Measurements from ENCODE around the gene XRRA1. TPM values are rescaled to one million over a fixed set of nuclear protein-coding genes. Genes with fewer than 3 reads are reported as not detected.
A peak's percentile ranks its signal among the peaks of the same experiment; 100 is the strongest.

The XRRA1 gene
- total and polyA plus RNA-seq, 8 donors: 2.4 to 22.5 (median 8.3) TPM

DNA sequence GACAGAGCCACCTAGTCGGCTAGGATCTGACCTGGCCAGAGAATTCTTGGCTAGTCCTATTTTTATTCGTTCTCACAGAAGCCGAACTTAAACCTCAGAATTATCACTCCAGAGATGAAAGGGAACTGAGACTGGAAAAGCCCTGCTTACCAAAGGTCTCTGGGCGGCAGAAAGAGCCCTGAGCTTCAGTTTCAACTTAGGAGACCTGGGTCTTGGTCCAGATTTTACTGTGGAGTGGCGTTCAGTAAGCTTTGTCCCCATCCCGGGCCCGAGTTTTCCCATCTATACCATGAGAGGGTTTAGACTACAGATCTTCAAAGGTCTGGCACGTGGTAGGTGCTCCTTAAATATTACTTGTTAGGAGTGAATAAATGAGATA is 40.4 kb upstream of the XRRA1 start:
- no peaks in the 10 kb centered on the region for H3K9me3 ChIP-seq
- intact Hi-C loops (cut with DNase I): no loop called here
- H3K27me3 ChIP-seq: no peaks in the 10 kb centered on the region
- H3K4me1 ChIP-seq: peaks cover 0 to 8% (median 5%) of the 10 kb centered on the region in 3 donors
- TF ChIP-seq, protein P1, sequence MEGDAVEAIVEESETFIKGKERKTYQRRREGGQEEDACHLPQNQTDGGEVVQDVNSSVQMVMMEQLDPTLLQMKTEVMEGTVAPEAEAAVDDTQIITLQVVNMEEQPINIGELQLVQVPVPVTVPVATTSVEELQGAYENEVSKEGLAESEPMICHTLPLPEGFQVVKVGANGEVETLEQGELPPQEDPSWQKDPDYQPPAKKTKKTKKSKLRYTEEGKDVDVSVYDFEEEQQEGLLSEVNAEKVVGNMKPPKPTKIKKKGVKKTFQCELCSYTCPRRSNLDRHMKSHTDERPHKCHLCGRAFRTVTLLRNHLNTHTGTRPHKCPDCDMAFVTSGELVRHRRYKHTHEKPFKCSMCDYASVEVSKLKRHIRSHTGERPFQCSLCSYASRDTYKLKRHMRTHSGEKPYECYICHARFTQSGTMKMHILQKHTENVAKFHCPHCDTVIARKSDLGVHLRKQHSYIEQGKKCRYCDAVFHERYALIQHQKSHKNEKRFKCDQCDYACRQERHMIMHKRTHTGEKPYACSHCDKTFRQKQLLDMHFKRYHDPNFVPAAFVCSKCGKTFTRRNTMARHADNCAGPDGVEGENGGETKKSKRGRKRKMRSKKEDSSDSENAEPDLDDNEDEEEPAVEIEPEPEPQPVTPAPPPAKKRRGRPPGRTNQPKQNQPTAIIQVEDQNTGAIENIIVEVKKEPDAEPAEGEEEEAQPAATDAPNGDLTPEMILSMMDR (IDR thresholded peaks at IDR 0.05): no peak
- ATAC-seq (peak; percentile 3 to 21 (median 8)), FAIRE-seq (no peak), DNase-seq (no peak)
- H3K4me3 ChIP-seq: peak overlapping the region; percentile 60 to 67 (median 64)
- WGBS, 2 donors: 1 to 3% methylated on average over 8 of the region's 8 CpGs
- H3K36me3 ChIP-seq: no peaks in the 10 kb centered on the region
- peak overlapping the region; percentile 56 to 77 (median 64) for H3K27ac ChIP-seq

DNA sequence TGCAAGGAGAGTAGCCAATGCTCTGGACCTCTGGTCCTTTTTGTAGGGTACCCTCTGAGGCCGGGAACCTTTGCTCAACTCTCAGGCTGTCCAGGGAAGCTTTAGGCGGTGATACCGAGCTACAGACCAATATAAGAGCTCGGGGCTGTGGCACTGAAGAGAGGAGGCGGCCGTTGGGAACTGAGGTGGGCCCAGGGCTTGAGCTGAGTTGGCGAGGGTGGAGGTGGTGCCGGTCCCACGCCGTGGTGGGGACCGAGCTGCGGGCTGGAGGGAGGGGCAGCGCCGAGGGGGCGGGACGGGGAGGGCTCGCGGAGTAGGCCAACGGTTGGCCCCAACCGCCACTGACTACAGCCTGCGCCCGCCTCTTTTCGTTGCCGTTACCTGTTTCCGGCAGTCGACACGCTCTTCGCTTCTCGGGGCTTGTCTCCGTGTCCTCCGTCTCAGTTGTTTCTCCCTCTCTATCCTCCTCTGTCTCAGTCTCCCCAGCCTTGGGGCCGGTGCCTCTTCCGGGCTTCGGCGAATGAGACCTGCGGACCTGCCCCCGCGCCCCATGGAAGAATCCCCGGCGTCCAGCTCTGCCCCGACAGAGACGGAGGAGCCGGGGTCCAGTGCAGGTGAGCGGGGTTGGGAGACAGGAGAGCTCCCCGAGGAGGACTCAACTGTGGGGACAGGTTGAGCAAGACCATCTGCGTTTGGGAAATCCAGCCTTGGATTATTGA is 39.8 kb upstream of the XRRA1 start, which contains the start of gene NEU3:
TSS of gene NEU3 (plus strand) at position 393 of the 719 bp plus-strand sequence. CDS start at position 521, 128 bp downstream.
- Histone ChIP-seq H3K27ac (peak within 1 kb of the TSS; percentile 56 to 77 (median 64)), H3K4me1 (peaks cover 0 to 8% (median 5%) of the 10 kb centered on the region in 3 donors), H3K4me3 (peak within 1 kb of the TSS; percentile 60 to 67 (median 64)), H3K9me3 (no peaks in the 10 kb centered on the region), H3K36me3 (no peaks in the 10 kb centered on the region), H3K27me3 (no peaks in the 10 kb centered on the region)
- WGBS, 2 donors: 0 to 1% methylated on average over 35 to 46 of the region's 46 CpGs
- no peak for FAIRE-seq
- ATAC-seq: peak; percentile 92 to 97 (median 96)
- DNase-seq: peak; percentile 77 to 91 (median 82)
- TF ChIP-seq, protein P1 (IDR thresholded peaks at IDR 0.05): no peak
- intact Hi-C loops (cut with DNase I): no loop called here

DNA sequence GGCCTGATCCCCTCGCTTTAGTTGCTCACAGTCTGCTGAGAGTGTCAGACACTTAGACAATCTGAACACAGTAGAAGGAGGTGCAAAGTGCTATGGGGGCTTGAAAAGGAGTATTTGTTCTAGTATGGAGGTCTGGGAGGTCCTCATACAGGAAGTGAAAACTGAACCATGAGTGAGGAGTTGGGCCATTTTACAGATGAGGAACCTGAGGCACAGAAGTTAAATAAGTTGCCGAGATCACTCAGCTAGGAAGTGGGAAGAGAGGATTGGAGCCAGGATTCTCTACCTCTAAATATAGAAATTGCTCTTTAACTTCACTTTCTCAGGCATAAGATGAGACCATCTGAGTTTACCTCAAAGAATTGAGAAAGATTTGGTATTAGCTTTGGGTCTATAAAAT is 35.8 kb upstream of the XRRA1 start:
- intact Hi-C loops (cut with DNase I): no loop called here
- ATAC-seq (no peak), DNase-seq (no peak), FAIRE-seq (no peak)
- Histone ChIP-seq H3K36me3 (no peaks in the 10 kb centered on the region), H3K4me3 (no peak overlapping the region), H3K27me3 (no peaks in the 10 kb centered on the region), H3K9me3 (no peaks in the 10 kb centered on the region), H3K4me1 (peaks cover 0 to 4% (median 3%) of the 10 kb centered on the region in 3 donors), H3K27ac (no peak overlapping the region)
- WGBS, 2 donors: 89 to 94% methylated on average over 2 of the region's 2 CpGs
- TF ChIP-seq, protein P1 (IDR thresholded peaks at IDR 0.05): no peak

DNA sequence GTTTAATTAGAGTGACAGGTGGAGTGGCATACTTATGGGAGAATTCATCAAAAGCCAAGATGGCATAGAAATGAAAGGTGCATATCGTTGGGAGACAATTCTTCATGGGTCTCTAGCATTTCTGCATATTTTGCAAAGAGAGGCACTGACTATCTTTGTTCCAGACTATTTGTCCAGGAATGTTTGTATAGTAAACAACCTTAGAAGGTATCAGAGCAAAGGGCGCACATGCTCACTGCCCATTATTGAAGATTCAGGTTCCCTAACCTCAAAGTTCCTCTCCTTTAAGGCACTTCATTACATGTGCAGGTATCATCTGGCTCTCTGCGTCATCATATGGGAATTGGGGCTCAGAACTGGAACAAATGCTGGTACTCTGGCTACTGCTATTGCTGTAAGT is 35.2 kb upstream of the XRRA1 start:
- H3K36me3 ChIP-seq: peaks cover 0 to 2% (median 0%) of the 10 kb centered on the region in 3 donors
- no peak overlapping the region for H3K4me3 ChIP-seq
- H3K27ac ChIP-seq: no peak overlapping the region
- DNase-seq (no peak), ATAC-seq (no peak), FAIRE-seq (no peak)
- 51 to 53% methylated on average over 3 of the region's 3 CpGs for WGBS, 2 donors
- H3K27me3 ChIP-seq: no peaks in the 10 kb centered on the region
- intact Hi-C loops (cut with DNase I): no loop called here
- H3K4me1 ChIP-seq: peaks cover 0 to 4% (median 0%) of the 10 kb centered on the region in 3 donors
- TF ChIP-seq, protein P1 (IDR thresholded peaks at IDR 0.05): no peak
- H3K9me3 ChIP-seq: no peaks in the 10 kb centered on the region

DNA sequence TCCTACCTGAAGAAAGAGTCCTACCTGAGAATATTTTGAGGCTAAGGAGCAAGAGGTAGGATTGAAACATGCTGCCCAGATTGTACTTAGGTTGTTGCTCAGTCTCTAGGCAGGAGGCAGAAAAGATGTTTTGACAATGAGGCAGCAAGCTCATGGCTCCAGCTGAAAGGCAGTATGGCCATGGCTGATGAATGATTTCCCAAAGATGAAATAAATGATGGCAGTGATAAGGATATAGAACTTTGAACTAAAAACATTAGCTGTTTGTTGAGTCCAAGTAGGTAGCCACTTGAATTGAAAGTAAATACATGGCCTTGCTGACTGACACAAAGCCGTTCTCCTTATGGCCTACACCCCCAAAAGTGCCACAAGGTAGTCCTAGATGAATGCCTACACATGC is 33.0 kb upstream of the XRRA1 start:
- no peak overlapping the region for H3K27ac ChIP-seq
- peaks cover 0 to 4% (median 0%) of the 10 kb centered on the region in 3 donors for H3K4me1 ChIP-seq
- WGBS, 2 donors: 88 to 97% methylated on average over 1 of the region's 1 CpG
- TF ChIP-seq, protein P1 (IDR thresholded peaks at IDR 0.05): no peak
- no peak for FAIRE-seq
- peaks cover 0 to 13% (median 0%) of the 10 kb centered on the region in 3 donors for H3K36me3 ChIP-seq
- no peak overlapping the region for H3K4me3 ChIP-seq
- H3K27me3 ChIP-seq: no peaks in the 10 kb centered on the region
- no peak for ATAC-seq
- no peaks in the 10 kb centered on the region for H3K9me3 ChIP-seq
- intact Hi-C loops (cut with DNase I): no loop called here
- no peak for DNase-seq
